Upper lobe of left lung (tissue), 6 donors: ENCODE results near the gene CNTNAP2. TPM values are rescaled to one million over a fixed set of nuclear protein-coding genes. Genes with fewer than 3 reads are reported as not detected.

Experiments
- ATAC-seq, 2 donors: fragments of 200-7000 bp; cut with Tn5 transposase; one replicate each; pipeline ENCODE4 v1.9.1; 2022; ENCODE audit warnings: mild to moderate bottlenecking in 2 of 2, moderate library complexity in 2 of 2; ENCODE audit not compliant: low FRiP score in 2 of 2
- DNase-seq, 2 donors: peaks; one replicate each; pipeline ENCODE4 v3.0.0-alpha.2; 2019 to 2020
- H3K27ac ChIP-seq, 4 donors: fragments of 200-600 bp; sonication (generic); one replicate each; pipeline ENCODE4 v1.5.1; 2016 to 2019
- H3K27me3 ChIP-seq, 4 donors: fragments of 200-600 bp; sonication (generic); one replicate each; pipeline ENCODE4 v1.5.1; 2017 to 2019
- H3K36me3 ChIP-seq, 4 donors: fragments of 200-600 bp; sonication (generic); one replicate each; pipeline ENCODE4 v1.5.1; 2016 to 2019
- H3K4me1 ChIP-seq, 4 donors: fragments of 200-600 bp; sonication (generic); one replicate each; pipeline ENCODE4 v1.5.1; 2018 to 2019
- H3K4me3 ChIP-seq, 4 donors: fragments of 200-600 bp; sonication (generic); one replicate each; pipeline ENCODE4 v1.5.1; 2017 to 2019; ENCODE audit warnings: mild to moderate bottlenecking in 2 of 4, moderate library complexity in 1 of 4
- H3K9me3 ChIP-seq, 4 donors: fragments of 200-600 bp; sonication (generic); one replicate each; pipeline ENCODE4 v1.5.1; 2018 to 2019
- CTCF ChIP-seq, 6 experiments: fragments of 450-650 bp in 4 of 6; fragments of 200-600 bp in 2 of 6; sonication (generic) in 2 of 6; IDR thresholded peaks; one replicate each; pipeline ENCODE4 v1.5.1; 2016 to 2019; ENCODE audit warnings: antibody characterized with exemption in 6 of 6
- EP300 ChIP-seq, 4 donors: sonication (generic); formaldehyde crosslinking; IDR thresholded peaks; one replicate each; pipeline ENCODE4 v1.5.1; 2017; ENCODE audit warnings: antibody characterized with exemption in 4 of 4, control low read depth in 2 of 4
- POLR2A ChIP-seq, 4 donors: fragments of 450-650 bp; IDR thresholded peaks; one replicate each; pipeline ENCODE4 v1.5.1; 2016 to 2017; ENCODE audit warnings: antibody characterized with exemption in 4 of 4, mild to moderate bottlenecking in 2 of 4
- POLR2AphosphoS5 ChIP-seq, 2 donors: sonication (generic); formaldehyde crosslinking; IDR thresholded peaks; one replicate each; pipeline ENCODE4 v1.5.1; 2017; ENCODE audit warnings: antibody characterized with exemption in 2 of 2
- WGBS, 2 donors: methylation state at CpG; one replicate each; pipeline ENCODE4 v1.1.5; 2017 to 2018; 5-methylcytosine and 5-hydroxymethylcytosine counted together
- total RNA-seq, 6 donors: library from RNA; depleted of rRNA in 4 of 6; stranded (reverse); fragments of >200 nt in 4 of 6; gene quantifications; one replicate each; pipeline versions ENCODE4 v1.1.0 to v1.2.1, GENCODE V29; 2016 to 2021
- donor health status: DM: no; HTN: no; CAD: no; lungs with moderate emphysema.
- donor health status: DM: no; HTN: yes; CAD: no; lungs with severe emphysema.

CNTNAP2 gene
- total RNA-seq, 6 donors from 2014 or later, result 0.06 to 1.0 (median 0.37) TPM

- no peaks in the 10 kb centered on the region for H3K36me3 ChIP-seq
- WGBS, 2 donors, result 53 to 73% methylated on average over 1 of the region's 1 CpG
- H3K9me3 ChIP-seq, result no peaks in the 10 kb centered on the region
- TF ChIP-seq POLR2A (IDR thresholded peaks at IDR 0.05) (no peak), CTCF (IDR thresholded peaks at IDR 0.05) (no peak), EP300 (IDR thresholded peaks at IDR 0.05) (no peak), POLR2AphosphoS5 (IDR thresholded peaks at IDR 0.05) (no peak)
- ATAC-seq, result no peak
- H3K4me1 ChIP-seq, result no peaks in the 10 kb centered on the region
- H3K27ac ChIP-seq, result no peak overlapping the region
- DNase-seq, result no peak
- no peaks in the 10 kb centered on the region for H3K27me3 ChIP-seq
- no peak overlapping the region for H3K4me3 ChIP-seq
Observed at GRCh38 chr7:146878901-146879300, 762.3 kb downstream of the CNTNAP2 start.

GRCh38 chr7:146885231-146885630, 768.6 kb downstream of the CNTNAP2 start:
- 38 to 40% methylated on average over 2 of the region's 2 CpGs for WGBS, 2 donors
- Histone ChIP-seq H3K27me3 (no peaks in the 10 kb centered on the region), H3K36me3 (no peaks in the 10 kb centered on the region), H3K9me3 (no peaks in the 10 kb centered on the region), H3K27ac (no peak overlapping the region), H3K4me3 (no peak overlapping the region), H3K4me1 (no peaks in the 10 kb centered on the region)
- DNase-seq, result no peak
- ATAC-seq, result no peak
- no peak for TF ChIP-seq CTCF (IDR thresholded peaks at IDR 0.05)
- no peak for TF ChIP-seq EP300 (IDR thresholded peaks at IDR 0.05)
- no peak for TF ChIP-seq POLR2AphosphoS5 (IDR thresholded peaks at IDR 0.05)
- TF ChIP-seq POLR2A (IDR thresholded peaks at IDR 0.05), result no peak

- ATAC-seq (no peak), DNase-seq (no peak)
- Histone ChIP-seq H3K36me3 (no peaks in the 10 kb centered on the region), H3K27me3 (no peaks in the 10 kb centered on the region), H3K27ac (no peak overlapping the region), H3K9me3 (no peaks in the 10 kb centered on the region), H3K4me1 (no peaks in the 10 kb centered on the region), H3K4me3 (no peak overlapping the region)
- TF ChIP-seq POLR2AphosphoS5 (IDR thresholded peaks at IDR 0.05), result no peak
- TF ChIP-seq EP300 (IDR thresholded peaks at IDR 0.05), result no peak
- TF ChIP-seq CTCF (IDR thresholded peaks at IDR 0.05), result no peak
- no peak for TF ChIP-seq POLR2A (IDR thresholded peaks at IDR 0.05)
- WGBS, 2 donors, result 79% methylated on average over 6 of the region's 6 CpGs
Observed at GRCh38 chr7:146889806-146890555, 773.4 kb downstream of the CNTNAP2 start.

- H3K4me1 ChIP-seq, result no peaks in the 10 kb centered on the region
- DNase-seq (no peak), ATAC-seq (no peak)
- no peak overlapping the region for H3K4me3 ChIP-seq
- TF ChIP-seq EP300 (IDR thresholded peaks at IDR 0.05) (no peak), POLR2AphosphoS5 (IDR thresholded peaks at IDR 0.05) (no peak), CTCF (IDR thresholded peaks at IDR 0.05) (no peak), POLR2A (IDR thresholded peaks at IDR 0.05) (no peak)
- no peaks in the 10 kb centered on the region for H3K9me3 ChIP-seq
- no peak overlapping the region for H3K27ac ChIP-seq
- WGBS, 2 donors, result 59 to 60% methylated on average over 2 of the region's 2 CpGs
- no peaks in the 10 kb centered on the region for H3K36me3 ChIP-seq
- H3K27me3 ChIP-seq, result no peaks in the 10 kb centered on the region
Observed at GRCh38 chr7:146892151-146892550, 775.5 kb downstream of the CNTNAP2 start.

GRCh38 chr7:146894927-146895326, 778.3 kb downstream of the CNTNAP2 start:
- 87 to 94% methylated on average over 3 of the region's 3 CpGs for WGBS, 2 donors

More at GRCh38 chr7:146894927-146895326, 778.3 kb downstream of the CNTNAP2 start:
- ATAC-seq (no peak), DNase-seq (no peak)
- no peaks in the 10 kb centered on the region for H3K4me1 ChIP-seq
- no peak overlapping the region for H3K4me3 ChIP-seq
- TF ChIP-seq POLR2A (IDR thresholded peaks at IDR 0.05) (no peak), CTCF (IDR thresholded peaks at IDR 0.05) (no peak), POLR2AphosphoS5 (IDR thresholded peaks at IDR 0.05) (no peak), EP300 (IDR thresholded peaks at IDR 0.05) (no peak)
- no peak overlapping the region for H3K27ac ChIP-seq
- H3K36me3 ChIP-seq, result no peaks in the 10 kb centered on the region
- H3K27me3 ChIP-seq, result no peaks in the 10 kb centered on the region
- no peaks in the 10 kb centered on the region for H3K9me3 ChIP-seq
